Right atrium auricular region (tissue), 2 donors: Measurements from ENCODE around the gene RNF222. TPM values are rescaled to one million over a fixed set of nuclear protein-coding genes. Genes with fewer than 3 reads are reported as not detected.

Experiments used
- DNase-seq: peaks from one replicate; pipeline ENCODE4 v3.0.0-alpha.2; 2019; ENCODE audit warnings: low spot score
- H3K27ac ChIP-seq, 2 donors: fragments of 200-600 bp; sonication (generic); 1 replicate in 1 of 2; 2 replicates in 1 of 2; pipeline ENCODE4 v1.5.1; 2016 to 2019
- H3K27me3 ChIP-seq, 2 donors: fragments of 200-600 bp; sonication (generic); one replicate each; pipeline versions ENCODE4 v1.5.1 to v1.6.0; 2017 to 2019
- H3K36me3 ChIP-seq: fragments of 200-600 bp; sonication (generic); one replicate; pipeline ENCODE4 v1.5.1; 2016
- H3K4me1 ChIP-seq, 2 donors: fragments of 200-600 bp; sonication (generic); one replicate each; pipeline versions ENCODE4 v1.5.1 to v1.6.0; 2017 to 2019
- H3K4me3 ChIP-seq, 2 donors: fragments of 200-600 bp; sonication (generic); 1 replicate in 1 of 2; 2 replicates in 1 of 2; pipeline ENCODE4 v1.5.1; 2017 to 2019; ENCODE audit warnings: mild to moderate bottlenecking in 1 of 2, moderate library complexity in 1 of 2
- H3K9me3 ChIP-seq, 2 donors: fragments of 200-600 bp; sonication (generic); one replicate each; pipeline ENCODE4 v1.5.1; 2019
- CTCF ChIP-seq, 2 donors: fragments of 200-600 bp; sonication (generic); IDR thresholded peaks; one replicate each; pipeline ENCODE4 v1.5.1; 2019; ENCODE audit warnings: antibody characterized with exemption in 2 of 2
- total RNA-seq, 2 donors: library from RNA; depleted of rRNA; stranded (reverse); fragments of >200 nt; gene quantifications; one replicate each; pipeline ENCODE4 v1.1.0, GENCODE V29; 2016

The RNF222 gene
- total RNA-seq, 2 donors from 2014 or later, result not detected

- Histone ChIP-seq H3K4me3 (no peak overlapping the region), H3K27ac (no peak overlapping the region), H3K4me1 (no peaks in the 10 kb centered on the region), H3K9me3 (no peaks in the 10 kb centered on the region), H3K27me3 (no peaks in the 10 kb centered on the region), H3K36me3 (no peaks in the 10 kb centered on the region)
- no peak for TF ChIP-seq CTCF (IDR thresholded peaks at IDR 0.05)
- DNase-seq, result no peak
Measured at GRCh38 chr17:8345951-8346665, 51.5 kb downstream of the RNF222 start.

GRCh38 chr17:8345052-8345690 lies 52.5 kb downstream of the RNF222 start:
- H3K9me3 ChIP-seq, result no peaks in the 10 kb centered on the region
- H3K27ac ChIP-seq, result no peak overlapping the region
- no peak for DNase-seq
- no peak for TF ChIP-seq CTCF (IDR thresholded peaks at IDR 0.05)
- no peak overlapping the region for H3K4me3 ChIP-seq
- no peaks in the 10 kb centered on the region for H3K36me3 ChIP-seq
- H3K4me1 ChIP-seq, result no peaks in the 10 kb centered on the region
- H3K27me3 ChIP-seq, result no peaks in the 10 kb centered on the region

- no peak for TF ChIP-seq CTCF (IDR thresholded peaks at IDR 0.05)
- Histone ChIP-seq H3K4me3 (no peak overlapping the region), H3K4me1 (peaks cover 0 to 9% of the 10 kb centered on the region in 2 donors), H3K27ac (no peak overlapping the region), H3K27me3 (no peaks in the 10 kb centered on the region), H3K9me3 (no peaks in the 10 kb centered on the region), H3K36me3 (no peaks in the 10 kb centered on the region)
- DNase-seq, result no peak
Measured at GRCh38 chr17:8341456-8341855, 56.2 kb downstream of the RNF222 start.

Other genes with a start within 250 kb of the RNF222 start
- 10 to 100 TPM; 59.4 to 75.0 TPM for gene PER1, start 245.4 kb downstream of the RNF222 start, total RNA-seq
- gene VAMP2, start 234.9 kb downstream of the RNF222 start, total RNA-seq, result 10 to 100 TPM; 27.4 to 39.7 TPM
- gene TMEM107, start 221.4 kb downstream of the RNF222 start, total RNA-seq, result 10 to 100 TPM in 1 of 2 donors, 1 to 10 TPM in 1; 7.3 to 11.0 TPM
- gene BORCS6, start 207.6 kb downstream of the RNF222 start, total RNA-seq, result 10 to 100 TPM; 10.2 to 10.8 TPM
- 1 to 10 TPM in 1 of 2 donors, not detected in 1; 1.8 TPM for gene AURKB, start 187.3 kb downstream of the RNF222 start, total RNA-seq
- gene CTC1, start 149.8 kb downstream of the RNF222 start, total RNA-seq, result 1 to 10 TPM; 4.2 to 8.6 TPM
- gene PFAS, start 148.5 kb downstream of the RNF222 start, total RNA-seq, result 1 to 10 TPM; 4.4 to 5.3 TPM
- gene RANGRF, start 109.2 kb downstream of the RNF222 start, total RNA-seq, result 10 to 100 TPM; 24.1 to 29.9 TPM
- 1 to 10 TPM; 1.2 to 1.6 TPM for gene SLC25A35, start 102.4 kb downstream of the RNF222 start, total RNA-seq
- gene ARHGEF15, start 87.6 kb downstream of the RNF222 start, total RNA-seq, result 10 to 100 TPM in 1 of 2 donors, 1 to 10 TPM in 1; 5.9 to 18.7 TPM
- gene ODF4, start 58.0 kb downstream of the RNF222 start, total RNA-seq, result not detected
- 1,000 to 10,000 TPM; 1,618 to 2,343 TPM for gene RPL26, start 14.6 kb downstream of the RNF222 start, total RNA-seq
- 10 to 100 TPM; 34.9 to 38.7 TPM for gene NDEL1, start 38.1 kb upstream of the RNF222 start, total RNA-seq
- 10 to 100 TPM; 48.9 to 49.1 TPM for gene MYH10, start 232.9 kb upstream of the RNF222 start, total RNA-seq